ENCODE measurements around the gene PGP. TPM values are rescaled to one million over a fixed set of nuclear protein-coding genes. Genes with fewer than 3 reads are reported as not detected.

The PGP gene
- total RNA-seq, 2 experiments from 2014 or later, result 11.5 to 15.0 TPM

GRCh38 chr16:2229632-2230250, 15.1 kb upstream of the PGP start:
- intact Hi-C loops (cut with DNase I, micrococcal nuclease), result loop anchor here in 1 of 2 experiments (10.0 kb wide), 1 partner anchor 525 kb away; the partner anchor contains the start of gene SRRM2
- CTCF ChIA-PET, result no interaction called here
- no peak overlapping the region for H3K27ac Mint-ChIP-seq
- ATAC-seq (no peak), DNase-seq (no peak)
- H3K4me1 Mint-ChIP-seq, result peaks cover 10% of the 10 kb centered on the region
- no peak overlapping the region for H3K4me3 Mint-ChIP-seq
- peaks cover 24% of the 10 kb centered on the region for H3K36me3 Mint-ChIP-seq (ENCODE audit: low read depth)
- no peaks in the 10 kb centered on the region for H3K27me3 Mint-ChIP-seq
- POLR2A ChIA-PET, result no interaction called here
- H3K9me3 Mint-ChIP-seq (ENCODE audit: low read depth), result no peaks in the 10 kb centered on the region

DNA sequence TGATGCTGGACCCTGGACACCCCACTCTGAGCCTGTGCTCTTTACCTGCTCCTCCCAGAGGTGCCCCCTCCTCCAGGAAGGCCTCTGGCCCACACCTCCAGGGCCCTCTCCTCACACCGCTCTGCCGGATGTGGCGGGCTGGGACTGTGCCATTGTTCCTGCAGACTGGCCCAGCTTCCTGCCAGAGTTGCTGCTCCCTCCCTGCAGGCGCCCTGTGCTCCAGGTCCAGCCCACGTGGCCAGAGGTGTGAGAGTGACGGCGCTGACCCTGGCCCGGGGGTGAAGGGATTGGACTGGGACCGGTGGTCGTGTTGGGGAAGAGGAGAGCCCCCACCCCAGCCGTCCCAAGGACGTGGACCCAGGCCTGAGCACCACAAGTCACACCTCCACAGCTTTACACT, 14.5 kb upstream of the PGP start:
- ChIA-PET POLR2A (no interaction called here), CTCF (no interaction called here)
- no peaks in the 10 kb centered on the region for H3K27me3 Mint-ChIP-seq
- peaks cover 14% of the 10 kb centered on the region for H3K4me1 Mint-ChIP-seq
- intact Hi-C loops (cut with DNase I, micrococcal nuclease), result loop anchor here in 1 of 2 experiments (10.0 kb wide), 1 partner anchor 526 kb away; the partner anchor contains the start of gene SRRM2
- no peak overlapping the region for H3K27ac Mint-ChIP-seq
- no peaks in the 10 kb centered on the region for H3K9me3 Mint-ChIP-seq (ENCODE audit: low read depth)
- no peak for DNase-seq
- H3K4me3 Mint-ChIP-seq, result no peak overlapping the region
- H3K36me3 Mint-ChIP-seq (ENCODE audit: low read depth), result peaks cover 23% of the 10 kb centered on the region
- no peak for ATAC-seq

DNA sequence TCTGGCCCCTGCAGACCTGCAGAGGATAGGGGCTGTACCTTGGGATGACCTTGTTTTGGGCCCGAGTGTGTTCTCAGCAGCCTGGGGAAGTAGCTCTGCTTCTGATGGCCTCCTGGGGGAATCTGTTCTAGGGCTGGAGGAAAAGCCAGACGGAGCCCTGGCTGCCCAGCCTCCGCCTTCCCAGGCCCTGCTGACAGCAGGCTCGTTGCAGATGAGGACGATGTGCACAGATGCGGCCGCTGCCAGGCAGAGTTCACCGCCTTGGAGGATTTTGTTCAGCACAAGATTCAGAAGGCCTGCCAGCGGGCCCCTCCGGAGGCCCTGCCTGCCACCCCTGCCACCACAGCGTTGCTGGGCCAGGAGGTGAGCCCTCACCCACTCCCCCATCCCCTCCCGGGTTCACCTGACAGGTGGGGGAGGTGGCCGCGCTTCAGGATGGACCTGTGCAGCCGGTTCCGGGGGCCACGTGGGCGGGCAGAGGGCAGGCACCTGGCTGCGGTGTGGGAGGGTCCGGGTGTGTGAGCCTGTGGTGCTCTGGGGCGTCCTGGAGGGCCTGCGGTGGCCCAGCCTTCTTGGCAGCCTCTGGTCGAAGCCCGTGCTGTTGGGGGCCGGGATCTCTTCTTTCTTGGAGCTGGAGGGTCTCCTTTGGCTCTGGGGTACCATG, 13.7 kb upstream of the PGP start:
- DNase-seq (no peak), ATAC-seq (no peak)
- Mint-ChIP-seq H3K36me3 (ENCODE audit: low read depth) (peaks cover 20% of the 10 kb centered on the region), H3K4me3 (no peak overlapping the region), H3K27ac (no peak overlapping the region), H3K9me3 (ENCODE audit: low read depth) (no peaks in the 10 kb centered on the region), H3K4me1 (peaks cover 15% of the 10 kb centered on the region), H3K27me3 (no peaks in the 10 kb centered on the region)
- CTCF ChIA-PET, result no interaction called here
- POLR2A ChIA-PET, result no interaction called here
- intact Hi-C loops (cut with DNase I, micrococcal nuclease), result loop anchor here in 1 of 2 experiments (10.0 kb wide), 1 partner anchor 527 kb away; the partner anchor contains the start of gene SRRM2

GRCh38 chr16:2226918-2227317, 12.3 kb upstream of the PGP start:
- Mint-ChIP-seq H3K27ac (no peak overlapping the region), H3K4me1 (peaks cover 15% of the 10 kb centered on the region), H3K27me3 (no peaks in the 10 kb centered on the region), H3K4me3 (no peak overlapping the region), H3K9me3 (ENCODE audit: low read depth) (no peaks in the 10 kb centered on the region), H3K36me3 (ENCODE audit: low read depth) (peaks cover 19% of the 10 kb centered on the region)
- intact Hi-C loops (cut with DNase I, micrococcal nuclease), result loop anchor here in 1 of 2 experiments (10.0 kb wide), 1 partner anchor 528 kb away; the partner anchor contains the start of gene SRRM2
- DNase-seq (no peak), ATAC-seq (no peak)
- ChIA-PET POLR2A (interaction anchor here (0.8 kb wide), 1 partner anchor 28 kb away, joined by 3 read pairs; no protein-coding TSS in a partner anchor), CTCF (no interaction called here)

GRCh38 chr16:2226245-2226793, 11.7 kb upstream of the PGP start:
- Mint-ChIP-seq H3K27me3 (no peaks in the 10 kb centered on the region), H3K9me3 (ENCODE audit: low read depth) (no peaks in the 10 kb centered on the region), H3K36me3 (ENCODE audit: low read depth) (peaks cover 18% of the 10 kb centered on the region), H3K4me1 (peaks cover 15% of the 10 kb centered on the region), H3K4me3 (no peak overlapping the region), H3K27ac (no peak overlapping the region)
- ChIA-PET CTCF (interaction anchor here (0.6 kb wide), 1 partner anchor 32 kb away, joined by 3 read pairs; no protein-coding TSS in a partner anchor), POLR2A (no interaction called here)
- ATAC-seq (no peak), DNase-seq (no peak)
- intact Hi-C loops (cut with DNase I, micrococcal nuclease), result loop anchor here in 1 of 2 experiments (10.0 kb wide), 1 partner anchor 528 kb away; the partner anchor contains the start of gene SRRM2

DNA sequence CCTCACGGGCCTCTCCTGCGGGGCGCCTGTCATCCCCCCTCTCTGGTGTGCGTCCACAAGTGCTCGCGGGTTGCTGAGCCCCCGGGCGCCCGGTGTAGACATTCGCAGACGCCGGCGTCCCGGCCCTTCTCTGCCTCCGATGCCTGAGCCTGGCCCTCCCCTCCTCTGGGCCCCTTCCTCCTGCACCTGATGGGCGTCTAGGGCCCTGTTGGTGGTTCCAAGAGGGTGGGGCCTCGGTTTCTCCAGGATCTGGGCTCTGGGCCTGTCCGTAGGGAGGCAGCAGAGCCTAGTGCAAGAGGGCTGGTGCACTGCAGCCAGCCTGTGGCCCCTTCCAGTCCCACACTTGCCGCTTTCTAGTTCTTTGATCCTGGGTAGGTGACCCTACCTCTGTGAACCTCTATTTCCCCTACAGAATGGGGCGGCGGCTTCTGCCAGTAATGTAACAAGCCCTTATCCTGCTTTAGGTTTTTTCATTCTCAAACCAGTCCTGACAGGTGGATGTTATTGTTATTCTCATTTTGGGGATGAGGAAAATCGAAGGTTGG, 9.4 kb upstream of the PGP start:
- no peaks in the 10 kb centered on the region for H3K9me3 Mint-ChIP-seq (ENCODE audit: low read depth)
- DNase-seq (peak; percentile 54), ATAC-seq (peak; percentile 8)
- H3K27me3 Mint-ChIP-seq, result no peaks in the 10 kb centered on the region
- intact Hi-C loops (cut with DNase I, micrococcal nuclease), result loop anchor here (1.0 to 10.0 kb wide), 19 partner anchors 9 to 531 kb away; partner anchors contain the start of genes ECI1 (in 2 of the 2), MLST8 (in 2 of the 2), RNPS1 (in 2 of the 2) and TRAF7 (in 2 of the 2)
- H3K36me3 Mint-ChIP-seq (ENCODE audit: low read depth), result peaks cover 10% of the 10 kb centered on the region
- no peak overlapping the region for H3K27ac Mint-ChIP-seq
- H3K4me1 Mint-ChIP-seq, result peaks cover 15% of the 10 kb centered on the region
- CTCF ChIA-PET, result interaction anchor here (1.0 kb wide), 1 partner anchor 616 kb away, joined by 3 read pairs; no protein-coding TSS in a partner anchor
- POLR2A ChIA-PET, result interaction anchor here (1.4 kb wide), 1 partner anchor 30 kb away, joined by 3 read pairs; no protein-coding TSS in a partner anchor
- H3K4me3 Mint-ChIP-seq, result peak overlapping the region; percentile 78

GRCh38 chr16:2223221-2223941, 8.7 kb upstream of the PGP start, which contains the start of gene E4F1:
Gene E4F1, plus strand, starts transcription at chr16:2223591. Its CDS starts 23 bp downstream, at chr16:2223614.
- peak; percentile 100 for DNase-seq
- H3K36me3 Mint-ChIP-seq (ENCODE audit: low read depth), result peaks cover 10% of the 10 kb centered on the region
- H3K27ac Mint-ChIP-seq, result peak within 1 kb of the TSS; percentile 13
- POLR2A ChIA-PET, result interaction anchor here (0.6 to 1.4 kb wide), 2 partner anchors 30 to 1785 kb away, joined by 3 to 7 read pairs; no protein-coding TSS in a partner anchor
- intact Hi-C loops (cut with DNase I, micrococcal nuclease), result loop anchor here (1.0 to 10.0 kb wide), 19 partner anchors 8 to 531 kb away; partner anchors contain the start of genes ECI1 (in 2 of the 2), MLST8 (in 2 of the 2), RNPS1 (in 2 of the 2) and TRAF7 (in 2 of the 2)
- peaks cover 15% of the 10 kb centered on the region for H3K4me1 Mint-ChIP-seq
- ATAC-seq, result peak; percentile 99
- H3K4me3 Mint-ChIP-seq, result peak within 1 kb of the TSS; percentile 78
- CTCF ChIA-PET, result interaction anchor here (0.9 to 1.4 kb wide), 2 partner anchors 17 to 205 kb away, joined by 3 read pairs; no protein-coding TSS in a partner anchor
- no peaks in the 10 kb centered on the region for H3K27me3 Mint-ChIP-seq
- no peaks in the 10 kb centered on the region for H3K9me3 Mint-ChIP-seq (ENCODE audit: low read depth)

DNA sequence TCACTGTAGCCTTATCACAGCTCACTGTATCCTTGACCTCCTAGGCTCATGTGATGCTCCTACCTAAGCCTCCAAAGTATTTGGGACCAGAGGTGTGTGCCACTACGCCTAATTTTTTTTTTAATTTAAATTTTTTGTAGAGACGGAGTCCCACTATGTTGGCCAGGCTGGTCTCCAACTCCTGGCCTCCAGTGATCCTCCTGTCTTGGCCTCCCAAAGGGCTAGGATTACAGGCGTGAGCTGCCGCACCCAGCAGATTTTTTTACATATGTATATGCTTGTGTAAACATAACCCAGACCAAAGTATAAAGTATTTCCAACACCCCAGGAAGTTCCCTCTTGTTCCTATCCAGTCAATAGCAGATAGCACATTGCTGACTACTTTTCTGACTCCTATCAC, 1.7 kb upstream of the PGP start:
- no peaks in the 10 kb centered on the region for H3K27me3 Mint-ChIP-seq
- H3K36me3 Mint-ChIP-seq (ENCODE audit: low read depth), result peaks cover 17% of the 10 kb centered on the region
- no peak for DNase-seq
- H3K27ac Mint-ChIP-seq, result peak overlapping the region; percentile 60
- ATAC-seq, result no peak
- POLR2A ChIA-PET, result no interaction called here
- H3K4me3 Mint-ChIP-seq, result peak overlapping the region; percentile 89
- CTCF ChIA-PET, result interaction anchor here (0.5 kb wide), 1 partner anchor 293 kb away, joined by 3 read pairs; no protein-coding TSS in a partner anchor
- no peaks in the 10 kb centered on the region for H3K9me3 Mint-ChIP-seq (ENCODE audit: low read depth)
- peaks cover 18% of the 10 kb centered on the region for H3K4me1 Mint-ChIP-seq
- intact Hi-C loops (cut with DNase I, micrococcal nuclease), result no loop called here

DNA sequence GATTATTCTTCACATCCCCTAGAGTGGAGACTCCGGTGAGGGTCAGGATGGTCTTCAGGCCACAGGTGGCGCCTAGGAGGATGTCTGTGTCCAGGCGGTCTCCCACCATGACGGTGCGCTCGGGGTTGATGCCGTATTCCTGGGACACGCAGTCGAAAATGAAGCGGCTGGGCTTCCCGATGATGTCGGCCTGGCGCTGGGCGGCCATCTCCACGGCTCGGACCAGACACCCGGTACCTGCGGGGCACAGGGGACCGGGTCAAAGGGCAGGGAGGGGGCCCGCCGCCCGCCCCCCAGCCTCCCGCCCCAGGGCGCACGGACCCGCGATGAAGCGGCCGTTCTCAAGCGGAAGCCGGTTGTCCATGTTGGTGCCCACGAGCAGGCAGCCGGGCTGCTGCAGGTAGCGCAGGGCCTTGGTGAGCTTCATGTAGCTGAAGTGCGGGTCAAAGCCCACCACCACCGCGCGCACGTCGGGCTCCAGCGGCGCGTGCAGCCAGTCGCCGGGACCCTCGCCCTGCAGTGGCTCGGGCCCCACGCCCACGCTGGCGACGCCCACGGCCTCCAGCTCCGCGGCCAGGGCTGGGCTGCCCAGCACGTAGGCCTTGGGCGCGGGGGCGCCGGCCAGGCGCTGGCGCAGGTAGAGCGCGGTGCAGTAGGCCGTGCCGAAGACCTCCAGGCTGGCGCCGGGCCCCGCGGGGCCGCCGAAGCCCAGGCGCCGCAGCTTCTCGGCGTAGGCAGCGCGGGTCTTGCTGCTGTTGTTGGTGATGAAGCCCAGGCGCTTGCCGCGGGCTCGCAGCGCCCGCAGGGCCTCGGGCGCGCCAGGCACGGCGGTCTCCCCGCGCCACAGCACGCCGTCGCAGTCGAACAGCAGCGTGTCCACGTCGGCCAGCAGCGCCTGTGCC, 572 bp downstream of the PGP start:
- ATAC-seq (no peak), DNase-seq (peak; percentile 40)
- intact Hi-C loops (cut with DNase I, micrococcal nuclease), result loop anchor here (1.0 to 2.0 kb wide), 3 partner anchors 9 to 127 kb away; partner anchors contain the start of genes ABCA3 (in 1 of the 2), E4F1 (in 1 of the 2) and MLST8 (in 1 of the 2)
- ChIA-PET CTCF (interaction anchor here (0.6 to 1.4 kb wide), 5 partner anchors 11 to 1528 kb away, joined by 3 to 5 read pairs (median 4); no protein-coding TSS in a partner anchor), POLR2A (interaction anchor here (0.5 to 1.2 kb wide), 7 partner anchors 19 to 917 kb away, joined by 3 to 11 read pairs (median 4); partner anchors contain the start of genes ECI1, RPS2 and TRAF7)
- no peaks in the 10 kb centered on the region for H3K9me3 Mint-ChIP-seq (ENCODE audit: low read depth)
- H3K27me3 Mint-ChIP-seq, result no peaks in the 10 kb centered on the region
- peaks cover 18% of the 10 kb centered on the region for H3K4me1 Mint-ChIP-seq
- H3K36me3 Mint-ChIP-seq (ENCODE audit: low read depth), result peaks cover 20% of the 10 kb centered on the region
- peak overlapping the region; percentile 79 for H3K4me3 Mint-ChIP-seq
- H3K27ac Mint-ChIP-seq, result peak overlapping the region; percentile 45

All from activated CD4-positive, alpha-beta T cell treated with anti-CD3 and anti-CD28 coated beads for 36 hours (primary cell).